HG03175 (cell line): ENCODE measurements around the gene DDC.
"Not testable (repeated sequence)": the region's sequence is repeated elsewhere in the genome, so short reads cannot be mapped to it uniquely, and the experiment has no call there.

Experiments
- ATAC-seq: cut with Tn5 transposase; IDR thresholded peaks from one replicate; pipeline ENCODE4 v1.9.1; 2021; ENCODE audit warnings: mild to moderate bottlenecking, moderate library complexity; ENCODE audit not compliant: unreplicated experiment

Gene DDC

DNA sequence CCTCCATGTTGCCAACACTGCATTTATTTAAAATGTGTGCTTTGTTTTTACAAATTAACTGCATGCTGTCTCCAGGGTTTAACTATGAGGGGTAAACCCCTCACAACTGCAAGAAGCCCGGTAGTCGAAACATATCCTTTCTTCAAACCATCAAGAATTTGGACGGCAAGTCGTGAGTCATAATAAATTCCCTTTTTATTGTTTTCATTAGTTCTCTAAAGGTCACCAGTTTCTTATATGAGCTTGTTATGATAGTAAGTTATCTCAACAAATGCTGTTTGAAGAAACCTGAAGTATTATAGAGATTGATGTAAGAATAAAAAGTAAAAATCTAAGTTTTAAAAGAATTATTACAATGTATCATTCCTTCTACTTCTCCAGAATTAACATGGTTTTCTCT, 102.8 kb downstream of the DDC start:
- no peak for ATAC-seq

DNA sequence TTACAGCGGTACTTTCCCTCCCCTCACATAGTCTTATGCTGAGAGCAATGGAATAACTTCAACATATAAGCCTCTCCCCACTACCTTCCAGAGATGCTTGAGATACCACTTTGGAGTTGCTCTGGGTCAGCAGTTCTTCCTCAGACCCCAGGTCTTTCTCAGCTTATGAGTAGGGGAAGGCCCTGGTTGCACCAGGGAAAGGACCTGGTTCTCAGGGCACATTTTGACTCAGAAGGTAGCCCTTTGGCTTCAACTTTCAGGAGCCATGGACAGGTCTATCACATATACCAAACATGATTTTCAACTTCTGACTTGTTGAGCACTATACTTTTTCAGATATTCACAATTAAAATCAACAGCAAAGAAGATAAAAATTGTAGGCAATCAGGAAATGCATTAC, 103.5 kb downstream of the DDC start:
- no peak for ATAC-seq

- not testable (repeated sequence) for ATAC-seq
These were observed 106.0 kb downstream of the DDC start for GRCh38 chr7:50459183-50459582.

DNA sequence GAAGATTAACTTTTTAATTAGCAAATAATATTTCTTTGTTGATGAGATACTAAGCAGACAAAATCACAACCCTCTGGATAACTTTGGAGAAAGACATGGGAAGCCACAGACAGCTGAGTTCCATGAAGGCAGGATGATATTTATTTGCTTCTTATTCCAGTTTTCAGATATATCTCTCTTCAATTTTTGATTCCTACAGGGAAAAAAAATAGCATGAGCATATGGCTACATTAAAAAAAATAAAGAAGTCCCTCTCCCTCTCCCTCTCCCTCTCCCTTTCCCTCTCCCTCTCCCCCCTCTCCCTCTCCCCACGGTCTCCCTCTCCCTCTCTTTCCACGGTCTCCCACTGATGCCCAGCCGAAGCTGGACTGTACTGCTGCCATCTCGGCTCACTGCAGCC, 106.6 kb downstream of the DDC start:
- ATAC-seq, result not testable (repeated sequence)

GRCh38 chr7:50456371-50457123, 108.7 kb downstream of the DDC start:
- ATAC-seq, result no peak

DNA sequence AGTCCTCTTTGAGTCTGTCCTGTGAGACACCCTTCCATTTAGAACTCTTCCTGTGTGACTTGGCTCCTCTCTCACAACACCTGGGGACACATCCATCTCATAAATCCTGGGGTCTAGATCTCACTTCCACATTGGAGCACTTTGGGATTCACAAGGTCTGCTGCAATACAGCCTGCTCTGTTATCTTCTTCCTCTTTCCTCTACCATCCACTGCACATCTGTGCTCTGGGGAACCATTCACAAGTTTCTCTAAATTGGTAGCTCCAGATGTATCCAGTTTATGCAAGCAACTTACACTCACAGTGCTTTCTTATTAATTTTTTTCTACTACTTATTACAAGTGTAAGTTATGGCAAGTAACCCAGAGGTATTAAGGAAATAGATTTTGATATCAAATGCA, 109.5 kb downstream of the DDC start:
- ATAC-seq, result no peak

GRCh38 chr7:50454968-50455367, 110.2 kb downstream of the DDC start:
- ATAC-seq, result no peak

DNA sequence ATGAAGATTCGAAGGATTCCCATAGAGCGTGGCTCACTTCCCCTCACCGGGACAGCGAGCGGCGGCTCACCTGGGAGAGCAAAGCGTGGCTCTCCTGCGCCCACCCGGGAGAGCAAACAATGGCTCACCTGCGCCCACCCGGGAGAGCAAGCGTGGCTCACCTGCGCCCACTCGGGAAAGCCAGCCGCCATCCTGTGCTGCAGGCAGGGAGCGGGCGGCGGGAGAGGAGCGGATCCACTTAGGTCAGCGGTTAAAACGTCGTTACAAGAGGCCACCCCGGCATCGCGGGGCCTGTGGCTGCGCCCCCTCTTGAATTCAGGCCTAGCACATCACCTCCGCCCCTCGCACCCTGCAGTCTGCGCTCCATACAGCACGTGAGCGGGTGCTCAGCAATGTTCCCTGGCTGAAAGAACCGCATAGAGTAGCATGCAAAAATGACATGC, 114.6 kb downstream of the DDC start:
- ATAC-seq, result peak; percentile 25

DNA sequence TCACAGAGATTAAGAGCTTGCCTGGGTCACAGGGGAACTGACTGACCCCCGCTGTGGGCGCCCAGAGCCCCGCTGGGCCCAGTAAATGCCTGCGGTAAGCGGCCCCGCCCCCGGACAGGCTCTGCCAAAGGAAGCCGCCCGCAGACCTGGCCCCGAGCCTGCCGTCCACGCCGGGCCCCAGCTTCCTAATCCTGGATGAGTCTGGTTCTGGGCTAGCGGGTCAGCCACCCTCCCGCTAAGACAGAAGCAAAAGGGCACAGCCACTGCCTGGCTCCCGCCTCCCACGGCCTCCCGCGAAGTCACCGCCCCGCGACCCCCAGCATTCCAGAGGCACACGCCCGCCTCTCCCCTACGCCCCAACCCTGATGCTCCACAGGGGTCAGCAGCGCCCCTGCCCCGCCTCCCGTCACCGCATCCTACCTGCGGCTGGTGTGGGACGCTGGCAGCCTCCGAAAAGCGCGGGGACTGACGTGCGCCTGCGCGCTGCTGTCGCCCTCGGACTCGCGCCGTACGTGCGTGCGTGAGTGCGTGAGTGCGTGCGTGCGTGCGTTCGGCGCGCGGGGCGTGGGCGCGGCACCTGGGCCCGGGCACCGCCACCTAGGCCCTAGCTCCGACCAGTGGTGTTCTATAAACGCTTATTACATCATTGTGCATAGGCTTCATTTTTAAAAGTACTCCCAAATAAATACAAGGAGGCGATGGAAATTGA, 115.2 kb downstream of the DDC start, which contains the start of gene FIGNL1:
FIGNL1 (minus strand) TSS at position 470 of the 709 bp plus-strand sequence. CDS start 3,063 bp downstream, outside the sequence.
- ATAC-seq, result peak; percentile 90

GRCh38 chr7:50449501-50449880, 115.7 kb downstream of the DDC start:
- ATAC-seq, result no peak

DNA sequence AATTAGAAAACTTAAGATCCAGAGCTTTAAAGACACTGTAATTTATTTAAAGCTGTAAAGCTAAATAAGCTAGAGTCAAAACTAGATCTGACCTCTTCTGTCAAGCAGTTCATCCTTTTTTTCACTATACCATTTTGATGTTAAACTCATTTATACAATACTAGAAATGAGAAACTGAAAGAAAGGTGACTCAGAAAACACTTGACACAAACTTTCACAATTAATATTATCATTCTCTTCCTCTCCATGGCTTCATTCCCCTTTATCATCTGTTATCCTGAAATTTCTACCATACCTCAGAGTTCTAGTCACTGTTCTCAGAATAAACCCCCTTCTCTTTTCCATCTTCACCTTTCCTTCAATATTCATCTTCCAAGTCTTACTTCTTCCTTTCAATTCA, 116.4 kb downstream of the DDC start:
- peak; percentile 30 for ATAC-seq

DNA sequence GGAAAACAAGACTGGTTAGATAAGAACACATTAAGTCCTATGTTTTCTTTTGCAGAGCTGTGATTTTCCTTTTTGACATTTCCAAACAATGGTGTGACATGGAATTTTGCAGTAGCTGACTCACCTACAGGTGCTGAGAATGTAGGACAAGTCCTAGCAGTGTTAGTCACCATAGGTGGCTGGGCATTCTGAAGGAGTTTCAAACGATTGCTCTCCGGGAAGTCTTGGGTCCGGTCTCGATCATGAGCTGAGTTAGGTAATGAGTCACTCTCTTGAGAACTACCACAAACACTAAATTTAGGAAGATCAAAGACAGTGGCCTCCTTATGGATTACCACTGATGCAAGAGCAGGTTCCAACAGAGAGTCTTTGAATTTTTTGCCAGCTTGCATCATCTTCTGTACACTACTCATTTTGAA, 118.7 kb downstream of the DDC start:
- no peak for ATAC-seq

- no peak for ATAC-seq
These were observed 128.9 kb downstream of the DDC start for GRCh38 chr7:50436133-50436806.

GRCh38 chr7:50431722-50432305, 133.4 kb downstream of the DDC start:
- no peak for ATAC-seq

DNA sequence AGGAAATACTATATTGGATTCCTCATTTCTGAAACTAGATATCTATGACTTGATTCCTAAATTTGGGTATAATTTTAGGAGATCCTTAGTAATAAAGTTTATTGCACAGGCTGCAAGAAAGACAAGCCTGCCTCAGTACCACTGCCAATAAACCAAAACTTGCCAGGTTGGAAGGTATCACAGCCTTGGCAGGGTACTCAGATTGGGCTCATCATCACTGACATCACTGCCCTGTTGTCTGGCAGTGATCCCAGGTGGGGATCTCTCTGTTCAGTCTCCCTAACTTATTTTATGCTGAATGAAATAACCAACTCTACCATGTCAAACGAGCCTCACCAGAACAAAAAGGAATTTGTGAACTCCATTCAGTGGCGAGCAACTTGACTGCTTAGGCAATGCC, 133.9 kb downstream of the DDC start:
- no peak for ATAC-seq

DNA sequence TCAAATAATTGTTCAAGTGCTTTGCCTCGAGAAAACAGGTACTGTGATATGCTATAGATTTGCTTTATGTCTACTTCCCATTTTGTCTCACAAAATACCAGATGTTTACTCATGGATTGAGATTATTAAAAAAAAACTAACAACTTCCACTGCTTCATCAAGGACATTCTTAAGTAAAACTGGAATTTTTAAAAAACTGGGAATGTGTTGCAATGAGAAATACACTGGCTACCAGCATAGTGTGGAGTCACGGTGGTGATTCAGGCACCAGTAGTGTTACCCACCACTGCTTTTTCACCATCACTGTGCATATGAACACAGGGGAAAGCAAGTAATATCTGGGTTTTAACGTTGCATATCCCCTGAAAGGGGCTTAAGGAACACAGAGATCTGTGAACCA, 136.3 kb downstream of the DDC start:
- no peak for ATAC-seq

DNA sequence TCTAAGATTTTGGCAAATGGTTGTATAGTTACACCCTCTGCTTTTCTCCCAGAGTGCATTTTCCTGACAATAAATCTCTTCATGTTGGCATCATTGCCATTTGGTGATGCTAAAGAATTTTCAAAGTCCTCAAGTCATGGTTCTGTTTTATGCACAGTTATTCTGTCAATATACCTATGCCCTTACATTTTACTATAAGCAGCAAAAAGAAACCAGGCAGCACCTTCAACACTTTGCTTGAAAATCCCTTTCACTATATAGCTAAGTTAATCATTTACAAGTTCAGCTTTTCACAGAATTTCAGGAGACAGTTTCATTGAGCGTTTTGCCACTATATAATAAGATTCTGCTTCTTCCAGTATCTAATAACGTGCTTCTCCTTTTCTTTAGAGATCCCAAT, 137.7 kb downstream of the DDC start:
- ATAC-seq, result no peak

GRCh38 chr7:50426280-50427045, 138.7 kb downstream of the DDC start:
- ATAC-seq, result no peak

DNA sequence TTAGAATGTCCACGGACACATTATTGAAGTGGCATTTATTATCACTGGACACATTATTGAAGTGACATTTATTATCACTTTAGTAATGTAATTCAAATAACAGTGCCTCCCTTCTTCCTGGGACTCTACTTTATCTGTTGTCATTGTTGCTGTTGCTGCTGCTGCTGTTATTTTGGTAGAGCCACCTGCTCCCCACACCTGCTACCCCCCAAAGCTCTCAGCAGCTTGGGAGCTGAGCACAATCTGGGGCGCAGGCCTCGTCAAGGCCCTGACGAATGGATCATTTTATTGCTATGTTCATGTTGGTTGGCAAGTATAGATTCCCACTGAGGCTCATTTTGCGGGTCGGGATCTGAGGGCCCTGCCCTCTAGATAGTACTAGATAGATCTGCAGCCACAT, 139.9 kb downstream of the DDC start:
- ATAC-seq, result no peak

DNA sequence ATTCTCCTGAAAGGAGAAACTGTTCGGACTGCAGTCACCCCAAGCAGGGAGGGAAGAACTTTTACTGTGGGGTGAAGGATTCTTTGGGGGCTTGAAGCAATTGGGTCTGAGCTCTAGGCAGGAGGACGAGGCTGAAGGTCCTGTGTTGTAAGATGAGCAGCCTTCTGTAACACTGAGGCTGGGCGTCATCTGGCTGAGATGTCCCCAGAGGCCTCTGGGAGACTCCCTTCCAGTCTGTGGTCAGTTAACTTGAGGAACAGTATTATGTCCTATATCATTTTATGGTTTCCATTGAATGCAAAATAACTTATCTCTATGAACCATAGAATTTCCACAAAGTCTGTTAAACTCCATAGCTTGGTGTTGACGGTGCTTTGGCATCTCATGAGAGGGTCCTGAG, 141.3 kb downstream of the DDC start:
- ATAC-seq, result no peak

DNA sequence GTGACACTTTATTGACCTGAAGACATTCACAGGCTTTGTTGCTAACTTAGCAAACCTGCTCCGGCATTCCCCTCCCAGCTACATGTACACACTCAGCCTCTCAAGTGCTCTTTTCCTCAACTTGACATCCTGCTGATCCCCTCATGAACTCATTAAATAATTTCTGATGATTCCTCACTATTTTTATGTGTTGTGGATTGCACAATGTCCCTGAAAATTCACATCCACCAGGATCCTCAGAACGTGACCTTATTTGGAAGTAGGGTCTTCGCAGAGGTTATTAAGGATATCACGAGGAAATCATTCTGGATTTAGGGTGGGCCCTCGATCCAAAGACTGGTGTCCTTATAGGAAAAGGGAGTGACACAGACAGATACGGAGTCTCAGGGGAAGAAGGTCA, 142.3 kb downstream of the DDC start:
- no peak for ATAC-seq
